Esophagus squamous epithelium (tissue), 4 donors: Measurements from ENCODE around the gene LRRC36.

Experiments used
- CTCF ChIP-seq, 6 experiments: fragments of 450-650 bp in 4 of 6; fragments of 200-600 bp in 2 of 6; sonication (generic) in 2 of 6; IDR thresholded peaks; one replicate each; pipeline ENCODE4 v1.5.1; 2016 to 2019; ENCODE audit warnings: antibody characterized with exemption in 6 of 6, mild to moderate bottlenecking in 4 of 6, moderate library complexity in 4 of 6
- POLR2A ChIP-seq, 4 donors: fragments of 450-650 bp; IDR thresholded peaks; one replicate each; pipeline ENCODE4 v1.6.1; 2017; ENCODE audit warnings: antibody characterized with exemption in 4 of 4, mild to moderate bottlenecking in 4 of 4, moderate library complexity in 3 of 4

- TF ChIP-seq CTCF (IDR thresholded peaks at IDR 0.05) (no peak), POLR2A (IDR thresholded peaks at IDR 0.05) (no peak)
These were observed 74.3 kb downstream of the LRRC36 start for GRCh38 chr16:67400901-67401300.
